Mononuclear cell (primary cell): ENCODE data around the gene TMEM207. TPM values are rescaled to one million over a fixed set of nuclear protein-coding genes. Genes with fewer than 3 reads are reported as not detected.

Experiments
- H3K27me3 ChIP-seq: 2 replicates; pipeline ENCODE4 v1.6.0; 2011; ENCODE audit warnings: low read length, control low read depth; ENCODE audit not compliant: insufficient read depth
- H3K4me1 ChIP-seq: 2 replicates; pipeline ENCODE4 v1.5.1; 2011; ENCODE audit warnings: mild to moderate bottlenecking, low read length, control low read depth; ENCODE audit not compliant: insufficient read depth
- H3K4me3 ChIP-seq: 2 replicates; pipeline ENCODE4 v1.5.1; 2011; ENCODE audit warnings: mild to moderate bottlenecking, low read length, moderate library complexity
- H3K9me3 ChIP-seq: 2 replicates; pipeline ENCODE4 v1.5.1; 2011; ENCODE audit warnings: low read depth, mild to moderate bottlenecking, control low read depth, low read length
- total RNA-seq: library from RNA; depleted of rRNA; stranded (reverse); fragments of >200 nt; gene quantifications from one replicate; pipeline ENCODE4 v1.2.3, GENCODE V29; 2012

The TMEM207 gene
- total RNA-seq, 1 donor: not detected

DNA sequence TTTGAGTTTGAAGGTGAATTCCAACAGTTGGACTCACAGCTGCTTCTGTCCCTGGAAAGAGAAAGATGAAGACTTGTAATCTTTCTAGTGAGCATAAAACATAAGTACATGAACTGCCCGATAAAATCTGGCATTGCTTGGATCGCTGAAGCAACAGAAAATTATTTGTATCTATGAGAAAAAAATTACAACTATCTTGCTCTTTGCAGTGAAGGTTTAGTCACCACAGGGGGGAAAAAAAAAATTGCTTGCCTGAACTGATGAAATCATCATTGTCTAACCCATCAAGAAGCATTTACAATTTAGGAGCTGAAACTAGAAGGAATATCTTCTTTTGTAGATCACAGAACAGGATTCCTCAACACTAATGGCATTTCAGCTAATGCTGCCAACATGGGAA is 20.0 kb downstream of the TMEM207 start:
- no peaks in the 10 kb centered on the region for H3K4me1 ChIP-seq
- H3K9me3 ChIP-seq: no peaks in the 10 kb centered on the region
- H3K4me3 ChIP-seq: no peak overlapping the region
- H3K27me3 ChIP-seq: no peaks in the 10 kb centered on the region

GRCh38 chr3:190426806-190427507 is 22.7 kb downstream of the TMEM207 start:
- H3K27me3 ChIP-seq: no peaks in the 10 kb centered on the region
- H3K4me3 ChIP-seq: no peak overlapping the region
- H3K9me3 ChIP-seq: no peaks in the 10 kb centered on the region
- no peaks in the 10 kb centered on the region for H3K4me1 ChIP-seq

DNA sequence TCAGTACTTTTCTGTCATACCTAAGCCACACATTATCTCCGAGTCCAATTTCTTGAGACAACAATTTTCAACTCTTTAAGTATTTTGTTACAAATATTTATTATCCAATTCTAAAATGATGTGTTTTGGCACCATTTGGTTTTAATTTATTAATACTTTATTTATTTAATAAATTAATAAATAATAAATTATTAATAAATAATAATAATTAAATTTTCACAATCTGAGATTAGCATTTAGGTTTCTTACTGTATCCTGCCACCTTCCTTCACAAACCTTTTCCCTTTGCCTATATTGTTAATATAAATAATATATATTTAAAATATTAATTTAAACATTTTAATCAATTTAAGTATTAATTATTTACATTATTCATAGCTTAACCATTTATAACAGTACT is 23.9 kb downstream of the TMEM207 start:
- Histone ChIP-seq H3K4me3 (no peak overlapping the region), H3K4me1 (no peaks in the 10 kb centered on the region), H3K27me3 (no peaks in the 10 kb centered on the region), H3K9me3 (no peaks in the 10 kb centered on the region)

GRCh38 chr3:190424478-190425439 is 24.9 kb downstream of the TMEM207 start:
- no peaks in the 10 kb centered on the region for H3K27me3 ChIP-seq
- H3K9me3 ChIP-seq: no peaks in the 10 kb centered on the region
- H3K4me1 ChIP-seq: no peaks in the 10 kb centered on the region
- no peak overlapping the region for H3K4me3 ChIP-seq

GRCh38 chr3:190424108-190424477 is 25.6 kb downstream of the TMEM207 start:
- H3K9me3 ChIP-seq: no peaks in the 10 kb centered on the region
- no peaks in the 10 kb centered on the region for H3K27me3 ChIP-seq
- H3K4me3 ChIP-seq: no peak overlapping the region
- no peaks in the 10 kb centered on the region for H3K4me1 ChIP-seq

- no peaks in the 10 kb centered on the region for H3K27me3 ChIP-seq
- no peak overlapping the region for H3K4me3 ChIP-seq
- H3K9me3 ChIP-seq: no peaks in the 10 kb centered on the region
- H3K4me1 ChIP-seq: no peaks in the 10 kb centered on the region
Measured at GRCh38 chr3:190414297-190414696, 35.4 kb downstream of the TMEM207 start.

DNA sequence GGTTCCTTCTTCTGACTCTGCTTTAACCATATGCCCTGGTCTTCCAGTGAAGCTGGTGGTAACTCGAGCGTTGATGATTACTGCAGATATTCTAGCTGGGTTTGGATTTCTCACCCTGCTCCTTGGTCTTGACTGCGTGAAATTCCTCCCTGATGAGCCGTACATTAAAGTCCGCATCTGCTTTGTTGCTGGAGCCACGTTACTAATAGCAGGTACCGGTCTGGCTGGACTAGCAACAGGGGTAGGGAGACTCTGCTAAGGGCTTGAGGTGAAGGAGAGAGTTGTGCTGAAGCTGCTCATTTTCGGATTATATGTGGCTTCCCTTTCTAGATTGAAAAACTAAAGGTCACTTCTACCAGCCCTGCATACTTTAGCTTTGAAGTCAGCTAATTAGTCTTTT is 45.0 kb downstream of the TMEM207 start:
- H3K27me3 ChIP-seq: no peaks in the 10 kb centered on the region
- H3K4me1 ChIP-seq: no peaks in the 10 kb centered on the region
- no peak overlapping the region for H3K4me3 ChIP-seq
- no peaks in the 10 kb centered on the region for H3K9me3 ChIP-seq

DNA sequence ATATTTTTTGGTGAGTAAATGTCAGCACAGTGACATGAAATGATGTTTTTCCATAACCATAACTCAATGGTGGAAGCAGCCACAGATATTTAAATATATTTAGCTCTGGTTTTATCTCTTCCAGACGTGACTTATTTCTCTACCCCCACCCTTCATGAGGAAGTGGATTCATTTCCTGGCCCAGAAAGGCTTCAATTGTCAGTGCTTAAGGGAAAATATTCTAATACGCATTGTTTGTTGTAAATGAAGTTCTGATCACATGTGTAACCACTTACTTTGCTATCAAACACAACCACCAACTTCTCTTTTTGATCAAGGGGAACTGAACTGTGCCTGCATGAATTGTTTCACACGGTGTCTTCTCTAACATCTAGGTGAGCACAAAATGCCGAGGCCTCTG is 47.7 kb downstream of the TMEM207 start:
- Histone ChIP-seq H3K4me1 (no peaks in the 10 kb centered on the region), H3K4me3 (no peak overlapping the region), H3K27me3 (no peaks in the 10 kb centered on the region), H3K9me3 (no peaks in the 10 kb centered on the region)

GRCh38 chr3:190399677-190400076 is 50.0 kb downstream of the TMEM207 start:
- Histone ChIP-seq H3K9me3 (no peaks in the 10 kb centered on the region), H3K4me1 (no peaks in the 10 kb centered on the region), H3K4me3 (no peak overlapping the region), H3K27me3 (no peaks in the 10 kb centered on the region)

DNA sequence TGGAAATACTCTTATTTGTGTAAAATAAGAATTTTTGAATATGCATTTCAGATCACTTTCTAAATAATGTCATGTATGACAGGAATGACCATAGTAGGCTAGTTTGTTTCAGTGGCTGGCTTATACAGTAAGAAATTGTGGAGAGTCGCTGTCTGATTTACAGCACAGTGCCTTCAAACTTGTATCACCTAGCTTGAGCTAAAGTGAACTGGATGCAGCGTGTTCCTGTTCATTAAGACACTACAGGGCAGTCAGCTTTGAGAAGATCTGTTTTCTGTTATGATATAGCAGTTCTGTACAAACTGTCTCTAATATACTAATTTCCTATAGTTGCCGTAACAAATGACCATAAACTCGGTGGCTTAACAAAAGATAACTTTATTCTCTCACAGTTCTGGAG is 51.8 kb downstream of the TMEM207 start:
- Histone ChIP-seq H3K4me3 (no peak overlapping the region), H3K27me3 (no peaks in the 10 kb centered on the region), H3K4me1 (no peaks in the 10 kb centered on the region), H3K9me3 (no peaks in the 10 kb centered on the region)

- no peaks in the 10 kb centered on the region for H3K4me1 ChIP-seq
- H3K9me3 ChIP-seq: no peaks in the 10 kb centered on the region
- no peak overlapping the region for H3K4me3 ChIP-seq
- no peaks in the 10 kb centered on the region for H3K27me3 ChIP-seq
Measured at GRCh38 chr3:190396001-190396400, 53.7 kb downstream of the TMEM207 start.

GRCh38 chr3:190388703-190389102 is 61.0 kb downstream of the TMEM207 start:
- H3K27me3 ChIP-seq: no peaks in the 10 kb centered on the region
- no peak overlapping the region for H3K4me3 ChIP-seq
- no peaks in the 10 kb centered on the region for H3K9me3 ChIP-seq
- H3K4me1 ChIP-seq: no peaks in the 10 kb centered on the region

DNA sequence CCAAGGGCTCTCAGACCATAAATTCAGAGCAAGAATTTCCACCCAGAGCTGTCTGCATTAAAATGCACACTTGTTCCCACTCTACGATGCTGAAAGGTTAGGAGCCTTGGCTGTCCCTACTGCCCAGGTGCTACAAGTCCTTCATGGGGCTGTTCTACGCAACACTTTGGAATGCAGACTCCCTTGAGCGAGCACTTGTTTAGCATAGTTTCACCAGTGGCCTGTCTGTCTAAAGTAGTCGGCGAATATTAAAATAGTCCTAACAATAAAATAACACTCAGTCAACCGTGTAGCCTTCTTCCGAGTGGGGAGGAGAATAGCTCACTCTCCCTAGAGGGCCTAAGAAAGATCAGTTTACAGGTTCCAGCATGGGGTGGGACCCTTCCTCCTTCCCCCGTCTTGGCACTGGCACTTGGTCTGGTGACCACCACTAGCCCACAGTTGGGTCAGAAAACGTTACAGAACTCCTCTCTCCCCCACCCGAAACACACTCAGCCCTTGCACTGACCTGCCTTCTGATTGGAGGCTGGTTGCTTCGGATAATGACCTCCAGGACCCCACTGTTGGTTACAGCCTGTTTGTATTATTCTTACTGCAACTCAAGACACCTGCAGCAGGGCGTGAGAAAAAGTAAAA is 62.0 kb downstream of the TMEM207 start, which contains the start of gene CLDN16:
CLDN16 (plus strand) TSS at position 586 of the 636 bp plus-strand sequence. CDS start 167 bp downstream, outside the sequence.
- H3K4me3 ChIP-seq: no peak within 1 kb of the TSS
- no peaks in the 10 kb centered on the region for H3K4me1 ChIP-seq
- H3K9me3 ChIP-seq: no peaks in the 10 kb centered on the region
- no peaks in the 10 kb centered on the region for H3K27me3 ChIP-seq

DNA sequence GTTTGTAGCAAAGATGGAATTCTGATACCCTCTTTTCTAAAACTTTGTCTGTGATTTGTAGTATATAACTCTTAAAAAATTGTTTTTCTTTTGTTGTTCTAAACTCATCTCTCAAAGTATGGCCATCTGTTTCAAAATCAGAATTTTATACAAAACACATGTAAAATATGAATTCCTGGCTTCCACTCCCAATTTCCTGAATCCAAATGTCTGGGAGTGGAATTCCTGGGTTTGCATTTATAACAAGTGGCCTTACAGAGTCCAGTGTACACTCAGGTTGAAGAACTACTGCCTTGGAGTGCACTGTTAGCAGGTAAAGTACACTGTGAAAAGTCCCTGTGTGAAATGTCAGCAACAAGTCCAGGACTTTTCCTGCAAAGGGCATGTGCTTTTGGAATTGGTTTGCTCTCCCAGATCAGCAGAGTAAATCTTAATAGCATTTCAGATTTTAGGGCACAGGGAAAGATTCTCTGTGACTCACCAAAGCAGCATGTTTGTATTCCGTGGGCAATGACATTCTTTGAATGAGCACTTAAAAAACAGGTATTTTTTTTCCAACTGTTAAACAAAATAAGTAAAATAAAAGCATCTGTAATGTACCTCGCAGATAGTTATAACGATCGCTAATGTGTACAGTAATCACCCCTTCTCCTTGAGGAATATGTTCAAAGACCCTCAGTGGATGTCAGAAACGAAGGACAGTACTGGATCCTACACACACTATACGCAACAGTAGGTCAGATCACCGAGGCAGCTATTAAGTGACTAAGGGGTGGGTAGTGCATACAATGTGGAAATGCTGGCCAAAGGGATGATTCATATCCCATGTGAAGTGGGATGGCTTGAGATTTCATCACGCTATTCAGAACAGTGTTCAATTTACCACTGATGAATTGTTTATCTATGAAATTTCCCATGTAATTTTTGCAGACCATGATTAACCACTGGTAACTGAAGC is 63.7 kb downstream of the TMEM207 start:
- Histone ChIP-seq H3K27me3 (no peaks in the 10 kb centered on the region), H3K4me3 (no peak overlapping the region), H3K4me1 (no peaks in the 10 kb centered on the region), H3K9me3 (no peaks in the 10 kb centered on the region)
